HepG2 (cell line): ENCODE results near the gene BRCA2. TPM values are rescaled to one million over a fixed set of nuclear protein-coding genes. Genes with fewer than 3 reads are reported as not detected.

Experiments
- ATAC-seq: fragments of 200-7000 bp; cut with Tn5 transposase; 3 replicates; pipeline ENCODE4 v1.9.1; 2020; ENCODE audit warnings: mild to moderate bottlenecking, moderate library complexity
- BruUV-seq: library from RNA; stranded (reverse); fragments of 400-500 nt; replicated peaks from 2 replicates; lab custom pipeline; 2021; lab: Mats Ljungman, UMichigan
- CTCF ChIA-PET: fragments of 300-600 bp; formaldehyde crosslinking; extraction: SDS; loops from one replicate; lab custom pipeline; 2021; ENCODE audit warnings: low total read pairs, inconsistent platforms, low intra/inter-chr PET ratio; lab: Yijun Ruan, JAX
- POLR2A ChIA-PET: fragments of 350-600 bp; sonication (Branson Sonifier 250); formaldehyde crosslinking; loops from one replicate; lab custom pipeline; 2020; ENCODE audit warnings: antibody characterized with exemption, inconsistent platforms; lab: Yijun Ruan, JAX
- DNase-seq: peaks from one replicate; pipeline ENCODE4 v3.0.0-alpha.2; 2015; ENCODE audit warnings: low spot score
- FAIRE-seq: peaks from 3 replicates; lab custom pipeline; 2011; peaks lifted over from hg19 to GRCh38; lab: Jason Lieb, UNC
- H2AFZ ChIP-seq: one replicate; pipeline ENCODE4 v1.6.1; 2011; ENCODE audit warnings: low read length, inconsistent platforms
- H3K27ac ChIP-seq: fragments of 300-600 bp; 3 replicates; pipeline ENCODE4 v1.8.0; 2011; ENCODE audit warnings: mixed run types, mild to moderate bottlenecking, mixed read lengths, low read length, inconsistent platforms; ENCODE audit not compliant: insufficient read depth; ENCODE audit errors: extremely low read length
- H3K27me3 ChIP-seq, 2 experiments: fragments of 200-600 bp in 1 of 2; 2 replicates in 1 of 2; 3 replicates in 1 of 2; pipeline versions ENCODE4 v1.6.0 to v1.8.0; 2011; ENCODE audit warnings: low read length in 2 of 2, mild to moderate bottlenecking in 2 of 2, moderate library complexity in 2 of 2, inconsistent platforms in 1 of 2; ENCODE audit not compliant: insufficient read depth in 2 of 2, control insufficient read depth in 1 of 2
- H3K36me3 ChIP-seq, 2 experiments: fragments of 200-600 bp in 1 of 2; replicated peaks in 1 of 2; 2 replicates in 1 of 2; 3 replicates in 1 of 2; pipeline versions ENCODE4 v1.5.1 to v1.8.0; 2011; ENCODE audit warnings: low read length in 2 of 2, inconsistent platforms in 1 of 2; ENCODE audit not compliant: insufficient read depth in 2 of 2, control insufficient read depth in 1 of 2
- H3K4me1 ChIP-seq: 2 replicates; pipeline ENCODE4 v1.5.1; 2012; ENCODE audit warnings: low read length, inconsistent platforms; ENCODE audit not compliant: insufficient read depth
- H3K4me2 ChIP-seq: 2 replicates; pipeline ENCODE4 v1.6.0; 2011; ENCODE audit warnings: low read depth, low read length, inconsistent platforms
- H3K4me3 ChIP-seq, 3 experiments: fragments of 200-600 bp in 1 of 3; sonication (generic), shearing (Covaris generic) in 1 of 3; replicated peaks in 1 of 3; 2 replicates each; pipeline ENCODE4 v1.5.1; 2011 to 2016; ENCODE audit warnings: low read length in 3 of 3, inconsistent platforms in 2 of 3, low read depth in 2 of 3, mild to moderate bottlenecking in 2 of 3, control low read depth in 1 of 3, mixed read lengths in 1 of 3; ENCODE audit not compliant: insufficient read depth in 1 of 3
- H3K79me2 ChIP-seq: one replicate; pipeline ENCODE4 v1.6.1; 2011; ENCODE audit warnings: low read length, inconsistent platforms; ENCODE audit not compliant: insufficient read depth
- H3K9ac ChIP-seq: 2 replicates; pipeline ENCODE4 v1.6.0; 2011; ENCODE audit warnings: mild to moderate bottlenecking, low read depth, low read length, inconsistent platforms; ENCODE audit not compliant: insufficient read depth
- H3K9me3 ChIP-seq: 2 replicates; pipeline ENCODE4 v1.5.1; 2012; ENCODE audit warnings: mild to moderate bottlenecking, low read length
- H4K20me1 ChIP-seq: 2 replicates; pipeline ENCODE4 v1.6.0; 2011; ENCODE audit warnings: inconsistent platforms, mild to moderate bottlenecking, low read length, moderate library complexity; ENCODE audit not compliant: insufficient read depth
- ATF7-NPFF ChIP-seq: sonication (generic); formaldehyde crosslinking; IDR thresholded peaks from 2 replicates; pipeline ENCODE4 v1.8.1; 2023; ENCODE audit warnings: mild to moderate bottlenecking, low read depth, missing genetic modification reagents, moderate library complexity
- CENPBD1 ChIP-seq: sonication (generic); formaldehyde crosslinking; IDR thresholded peaks from 2 replicates; pipeline ENCODE4 v1.8.0; 2022; ENCODE audit warnings: missing genetic modification reagents, low read depth, mild to moderate bottlenecking, borderline replicate concordance
- EP300 ChIP-seq, 3 experiments: sonication (generic) in 1 of 3; formaldehyde crosslinking in 1 of 3; IDR thresholded peaks; 2 replicates each; pipeline versions ENCODE4 v1.5.1 to v1.6.1; 2011 to 2020; ENCODE audit warnings: low read depth in 2 of 3, low read length in 2 of 3, borderline replicate concordance in 1 of 3, improper control_type of control experiment in 1 of 3, mild to moderate bottlenecking in 1 of 3, missing genetic modification reagents in 1 of 3, moderate library complexity in 1 of 3
- FOXK1 ChIP-seq: sonication (generic); formaldehyde crosslinking; IDR thresholded peaks from 2 replicates; pipeline ENCODE4 v1.4.0; 2020; ENCODE audit warnings: low read depth, missing genetic modification reagents, borderline replicate concordance
- FOXO4 ChIP-seq: sonication (generic); formaldehyde crosslinking; conservative IDR thresholded peaks from 2 replicates; pipeline ENCODE4 v1.8.1; 2023; ENCODE audit warnings: missing genetic modification reagents
- HNF4G ChIP-seq, 2 experiments: sonication (generic) in 1 of 2; formaldehyde crosslinking in 1 of 2; IDR thresholded peaks; 2 replicates each; pipeline versions ENCODE4 v1.4.0 to v1.6.1; 2011 to 2020; ENCODE audit warnings: borderline replicate concordance in 2 of 2, low read depth in 2 of 2, mild to moderate bottlenecking in 2 of 2, low read length in 1 of 2, missing genetic modification reagents in 1 of 2, moderate library complexity in 1 of 2
- ISX ChIP-seq: sonication (generic); formaldehyde crosslinking; conservative IDR thresholded peaks from 2 replicates; pipeline ENCODE4 v1.5.0; 2020; ENCODE audit warnings: missing genetic modification reagents
- KDM6A ChIP-seq: IDR thresholded peaks from 2 replicates; pipeline ENCODE4 v1.6.1; 2016; ENCODE audit warnings: low read depth
- NBN ChIP-seq: fragments of 450-650 bp; conservative IDR thresholded peaks from 2 replicates; pipeline ENCODE4 v1.6.1; 2017
- TCF7L2 ChIP-seq: IDR thresholded peaks from 2 replicates; pipeline ENCODE4 v1.6.1; 2011; ENCODE audit warnings: mild to moderate bottlenecking, low read depth, low read length, moderate library complexity
- XRCC5 ChIP-seq: fragments of 200-400 bp; formaldehyde crosslinking; optimal IDR thresholded peaks from 2 replicates; pipeline ENCODE3; 2017; ENCODE audit warnings: mild to moderate bottlenecking, low read length
- ZFP1 ChIP-seq: IDR thresholded peaks from 2 replicates; pipeline ENCODE4 v1.6.1; 2016
- ZFP36L2 ChIP-seq: sonication (generic); formaldehyde crosslinking; IDR thresholded peaks from 2 replicates; pipeline ENCODE4 v1.4.0; 2020; ENCODE audit warnings: missing genetic modification reagents
- ZNF235 ChIP-seq: sonication (generic); formaldehyde crosslinking; IDR thresholded peaks from 2 replicates; pipeline ENCODE4 v1.8.1; 2023; ENCODE audit warnings: mild to moderate bottlenecking, missing genetic modification reagents, borderline replicate concordance
- ZNF660 ChIP-seq: sonication (generic); formaldehyde crosslinking; IDR thresholded peaks from 2 replicates; pipeline ENCODE4 v1.5.1; 2020; ENCODE audit warnings: mild to moderate bottlenecking, low read depth, missing genetic modification reagents, borderline replicate concordance
- WGBS: methylation state at CpG from one replicate; pipeline ENCODE4 v1.1.6; 2017; ENCODE audit warnings: low lambda C conversion rate; 5-methylcytosine and 5-hydroxymethylcytosine counted together
- in situ Hi-C: cut with HindIII; loops from 2 replicates; pipeline ENCODE4 v1.10.0; 2017; ENCODE audit warnings: low pct_unique_long_range_greater_than_20kb; ENCODE audit not compliant: extremely low pct_ligation_motif_present
- intact Hi-C: fragments of 100-400 bp; cut with micrococcal nuclease; formaldehyde crosslinking; loops from one replicate; pipeline ENCODE4 v1.10.0; 2022; ENCODE audit not compliant: unreplicated experiment
- polyA plus RNA-seq, 8 experiments: library from polyadenylated mRNA; depleted of rRNA in 3 of 8; stranded (reverse) in 7 of 8; unstranded in 1 of 8; fragments of >200 nt; fragmentation: Illumina TruSeq in 4 of 8; extraction: Trizol in 4 of 8; gene quantifications; 2 replicates each; pipeline versions ENCODE4 v1.2.1 to v1.2.3, GENCODE V29; 2011 to 2016; ENCODE audit warnings: low read depth in 4 of 8, missing spikeins in 1 of 8, mixed read lengths in 1 of 8; ENCODE audit not compliant: insufficient read depth in 1 of 8
- total RNA-seq, 5 experiments: library from RNA; depleted of rRNA; stranded (reverse); fragments of >200 nt; fragmentation: Illumina TruSeq; extraction: Trizol; gene quantifications; 2 replicates each; pipeline ENCODE4 v1.2.3, GENCODE V29; 2016; ENCODE audit warnings: low read depth in 1 of 5
- TF ChIP-seq, protein P1 (sequence below): sonication (generic); formaldehyde crosslinking; IDR thresholded peaks from 2 replicates; pipeline ENCODE4 v1.4.0; 2020; ENCODE audit warnings: missing genetic modification reagents, mild to moderate bottlenecking, borderline replicate concordance

Gene BRCA2
- total and polyA plus RNA-seq, 2 of the 13 experiments (the other 11 are each of a cell fraction or from before 2014, with no cell fraction given): 3.1 to 24.6 TPM

DNA sequence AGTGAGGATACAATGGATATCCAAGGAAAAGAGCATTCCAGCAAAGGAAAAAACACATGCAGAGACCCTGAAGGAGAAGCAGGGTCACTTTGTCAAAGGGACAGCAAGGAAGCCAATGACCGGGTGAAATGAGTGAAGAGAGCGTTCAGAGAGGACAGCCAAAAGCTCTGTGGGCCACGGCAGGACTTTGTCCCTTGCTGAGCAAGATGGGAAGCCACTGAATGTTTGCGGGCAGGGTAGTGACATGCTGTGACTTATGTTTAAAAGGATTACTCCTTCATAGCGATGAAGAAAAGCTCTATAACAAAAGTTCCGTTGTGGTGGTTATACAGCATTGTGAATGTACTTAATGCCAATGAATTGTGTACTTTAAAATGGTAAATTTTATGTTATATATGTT is 16.6 kb upstream of the BRCA2 start (continued):
- TF ChIP-seq HNF4G (IDR thresholded peaks at IDR 0.05; ENCODE audit: borderline replicate concordance, low read depth, low read length) (peak; percentile 33; the same call in 1 of the 2 replicates), HNF4G (CRISPR knock-in tag; IDR thresholded peaks at IDR 0.05; ENCODE audit: borderline replicate concordance, low read depth) (no peak), ATF7-NPFF (no peak)
- TF ChIP-seq, all 625 proteins: peak for 5

GRCh38 chr13:32299893-32300292 is 15.4 kb upstream of the BRCA2 start:
- Histone ChIP-seq H3K9me3 (no peaks in the 10 kb centered on the region), H2AFZ (no peak overlapping the region), H3K4me1 (peaks cover 27% of the 10 kb centered on the region), H3K79me2 (no peaks in the 10 kb centered on the region), H3K9ac (no peak overlapping the region), H3K36me3 (peaks cover 2 to 3% of the 10 kb centered on the region in 2 experiments; a peak in 2 of 5 replicates), H3K4me2 (no peak overlapping the region), H4K20me1 (no peaks in the 10 kb centered on the region), H3K27me3 (no peaks in the 10 kb centered on the region; a peak in 1 of 5 replicates), H3K4me3 (no peak overlapping the region), H3K27ac (no peak overlapping the region)
- 85% methylated on average over 4 of the region's 4 CpGs for WGBS
- in situ Hi-C loops: no loop called here
- no TSS peak for BruUV-seq
- FAIRE-seq (no peak), DNase-seq (no peak), ATAC-seq (no peak)
- ChIA-PET CTCF (no interaction called here), POLR2A (no interaction called here)
- intact Hi-C loops: no loop called here
- TF ChIP-seq ZNF235 (CRISPR knock-in tag) (no peak), ISX (CRISPR knock-in tag) (no peak), FOXO4 (CRISPR knock-in tag) (no peak), NBN (no peak), ZFP1 (CRISPR knock-in tag) (no peak), ZFP36L2 (CRISPR knock-in tag) (no peak), TCF7L2 (no peak), FOXK1 (CRISPR knock-in tag) (no peak), EP300 (IDR thresholded peaks at IDR 0.05; ENCODE audit: low read depth in 2 of 2, low read length in 2 of 2) (no peak), EP300 (CRISPR knock-in tag; IDR thresholded peaks at IDR 0.05; ENCODE audit: borderline replicate concordance) (no peak), XRCC5 (no peak), KDM6A (CRISPR knock-in tag) (no peak), CENPBD1 (CRISPR knock-in tag) (no peak), ZNF660 (no peak)
- TF ChIP-seq, protein P1, sequence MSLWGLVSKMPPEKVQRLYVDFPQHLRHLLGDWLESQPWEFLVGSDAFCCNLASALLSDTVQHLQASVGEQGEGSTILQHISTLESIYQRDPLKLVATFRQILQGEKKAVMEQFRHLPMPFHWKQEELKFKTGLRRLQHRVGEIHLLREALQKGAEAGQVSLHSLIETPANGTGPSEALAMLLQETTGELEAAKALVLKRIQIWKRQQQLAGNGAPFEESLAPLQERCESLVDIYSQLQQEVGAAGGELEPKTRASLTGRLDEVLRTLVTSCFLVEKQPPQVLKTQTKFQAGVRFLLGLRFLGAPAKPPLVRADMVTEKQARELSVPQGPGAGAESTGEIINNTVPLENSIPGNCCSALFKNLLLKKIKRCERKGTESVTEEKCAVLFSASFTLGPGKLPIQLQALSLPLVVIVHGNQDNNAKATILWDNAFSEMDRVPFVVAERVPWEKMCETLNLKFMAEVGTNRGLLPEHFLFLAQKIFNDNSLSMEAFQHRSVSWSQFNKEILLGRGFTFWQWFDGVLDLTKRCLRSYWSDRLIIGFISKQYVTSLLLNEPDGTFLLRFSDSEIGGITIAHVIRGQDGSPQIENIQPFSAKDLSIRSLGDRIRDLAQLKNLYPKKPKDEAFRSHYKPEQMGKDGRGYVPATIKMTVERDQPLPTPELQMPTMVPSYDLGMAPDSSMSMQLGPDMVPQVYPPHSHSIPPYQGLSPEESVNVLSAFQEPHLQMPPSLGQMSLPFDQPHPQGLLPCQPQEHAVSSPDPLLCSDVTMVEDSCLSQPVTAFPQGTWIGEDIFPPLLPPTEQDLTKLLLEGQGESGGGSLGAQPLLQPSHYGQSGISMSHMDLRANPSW (CRISPR knock-in tag): no peak
